MCF 10A (cell line): ENCODE results near the gene TCF12. TPM values are rescaled to one million over a fixed set of nuclear protein-coding genes. Genes with fewer than 3 reads are reported as not detected.

Source experiments
- BruUV-seq: library from RNA; stranded (reverse); fragments of 400-500 nt; replicated peaks from 2 replicates; lab custom pipeline; 2021; lab: Mats Ljungman, UMichigan
- CTCF ChIA-PET: fragments of 300-600 bp; sonication (Branson Sonifier 250); formaldehyde crosslinking; extraction: SDS; loops from one replicate; lab custom pipeline; 2021; ENCODE audit warnings: antibody characterized with exemption, inconsistent platforms; lab: Yijun Ruan, JAX
- POLR2A ChIA-PET: fragments of 300-600, 350-650 bp; sonication (Branson Sonifier 250); formaldehyde crosslinking; extraction: SDS; loops from one replicate; lab custom pipeline; 2020; ENCODE audit warnings: antibody characterized with exemption, inconsistent platforms; lab: Yijun Ruan, JAX
- DNase-seq: peaks from one replicate; pipeline ENCODE4 v3.0.0-alpha.2; 2018; ENCODE audit not compliant: unreplicated experiment
- H3K27ac Mint-ChIP-seq: one replicate; pipeline ENCODE4 v1.8.0; 2022; ENCODE audit warnings: mild to moderate bottlenecking, low read depth, mixed read lengths; ENCODE audit not compliant: unreplicated experiment
- H3K27me3 Mint-ChIP-seq: one replicate; pipeline ENCODE4 v1.8.0; 2022; ENCODE audit warnings: mixed read lengths; ENCODE audit not compliant: insufficient read depth, unreplicated experiment
- H3K36me3 Mint-ChIP-seq: one replicate; pipeline ENCODE4 v1.8.0; 2022; ENCODE audit warnings: mild to moderate bottlenecking, moderate library complexity, mixed read lengths; ENCODE audit not compliant: insufficient read depth, unreplicated experiment
- H3K4me1 Mint-ChIP-seq: one replicate; pipeline ENCODE4 v1.8.0; 2022; ENCODE audit warnings: mixed read lengths; ENCODE audit not compliant: insufficient read depth, unreplicated experiment
- H3K4me3 Mint-ChIP-seq: one replicate; pipeline ENCODE4 v1.8.0; 2022; ENCODE audit warnings: mild to moderate bottlenecking, moderate library complexity, mixed read lengths; ENCODE audit not compliant: unreplicated experiment
- H3K9me3 Mint-ChIP-seq: one replicate; pipeline ENCODE4 v1.8.0; 2022; ENCODE audit warnings: mixed read lengths; ENCODE audit not compliant: unreplicated experiment
- CTCF ChIP-seq: fragments of 200-600 bp; IDR thresholded peaks from one replicate; pipeline ENCODE4 v1.8.0; 2022; ENCODE audit warnings: antibody characterized with exemption, mild to moderate bottlenecking; ENCODE audit not compliant: unreplicated experiment
- intact Hi-C: fragments of 100-400 bp; cut with micrococcal nuclease; formaldehyde crosslinking; loops from 2 replicates; pipeline ENCODE4 v1.14.1; 2022
- total RNA-seq: library from RNA; stranded (reverse); gene quantifications from 2 replicates; pipeline ENCODE4 v1.2.3, GENCODE V29; 2022

TCF12 gene
- total RNA-seq, 1 experiment from 2014 or later = 140 TPM

GRCh38 chr15:57309856-57310760 lies 391.7 kb downstream of the TCF12 start:
- Mint-ChIP-seq H3K4me1 (no peaks in the 10 kb centered on the region), H3K36me3 (no peaks in the 10 kb centered on the region), H3K27me3 (no peaks in the 10 kb centered on the region), H3K9me3 (no peaks in the 10 kb centered on the region), H3K27ac (no peak overlapping the region), H3K4me3 (no peak overlapping the region)
- CTCF ChIA-PET = interaction anchor here (0.7 to 6.0 kb wide), 3 partner anchors 20 to 213 kb away, joined by 3 to 55 read pairs (median 3); no protein-coding TSS in a partner anchor
- no peak for DNase-seq
- POLR2A ChIA-PET = interaction anchor here (0.7 kb wide), 1 partner anchor 16 kb away, joined by 3 read pairs; no protein-coding TSS in a partner anchor
- intact Hi-C loops = loop anchor here (5.0 kb wide), 2 partner anchors 293 to 393 kb away; partner anchors contain the start of gene TCF12
- no peak for TF ChIP-seq CTCF
- no TSS peak for BruUV-seq

- no peak for DNase-seq
- H3K4me3 Mint-ChIP-seq = no peak overlapping the region
- H3K4me1 Mint-ChIP-seq = no peaks in the 10 kb centered on the region
- no peaks in the 10 kb centered on the region for H3K36me3 Mint-ChIP-seq
- no peaks in the 10 kb centered on the region for H3K27me3 Mint-ChIP-seq
- H3K9me3 Mint-ChIP-seq = no peaks in the 10 kb centered on the region
- BruUV-seq = no TSS peak
- POLR2A ChIA-PET = interaction anchor here (0.6 kb wide), 1 partner anchor 136 kb away, joined by 3 read pairs; no protein-coding TSS in a partner anchor
- H3K27ac Mint-ChIP-seq = no peak overlapping the region
- CTCF ChIA-PET = interaction anchor here (0.6 to 1.6 kb wide), 4 partner anchors 13 to 748 kb away, joined by 3 read pairs; no protein-coding TSS in a partner anchor
- no peak for TF ChIP-seq CTCF
- intact Hi-C loops = no loop called here
Measured at GRCh38 chr15:57310876-57311275, 392.4 kb downstream of the TCF12 start.

- TF ChIP-seq CTCF = no peak
- no peaks in the 10 kb centered on the region for H3K36me3 Mint-ChIP-seq
- no peak overlapping the region for H3K4me3 Mint-ChIP-seq
- CTCF ChIA-PET = interaction anchor here (0.8 to 1.3 kb wide), 4 partner anchors 164 to 820 kb away, joined by 3 read pairs; no protein-coding TSS in a partner anchor
- no peaks in the 10 kb centered on the region for H3K9me3 Mint-ChIP-seq
- H3K27ac Mint-ChIP-seq = no peak overlapping the region
- no peaks in the 10 kb centered on the region for H3K4me1 Mint-ChIP-seq
- no peak for DNase-seq
- BruUV-seq = no TSS peak
- no peaks in the 10 kb centered on the region for H3K27me3 Mint-ChIP-seq
- POLR2A ChIA-PET = no interaction called here
- intact Hi-C loops = no loop called here
Measured at GRCh38 chr15:57312006-57312317, 393.5 kb downstream of the TCF12 start.

GRCh38 chr15:57312318-57313133 lies 394.1 kb downstream of the TCF12 start:
- no TSS peak for BruUV-seq
- no peaks in the 10 kb centered on the region for H3K9me3 Mint-ChIP-seq
- ChIA-PET CTCF (interaction anchor here (0.6 to 1.3 kb wide), 7 partner anchors 11 to 821 kb away, joined by 3 read pairs; no protein-coding TSS in a partner anchor), POLR2A (no interaction called here)
- no peak overlapping the region for H3K27ac Mint-ChIP-seq
- H3K4me3 Mint-ChIP-seq = no peak overlapping the region
- no peak for TF ChIP-seq CTCF
- no peaks in the 10 kb centered on the region for H3K27me3 Mint-ChIP-seq
- no peaks in the 10 kb centered on the region for H3K4me1 Mint-ChIP-seq
- no peak for DNase-seq
- intact Hi-C loops = no loop called here
- H3K36me3 Mint-ChIP-seq = no peaks in the 10 kb centered on the region
